NCI-H1694 (cell line): Measurements from ENCODE around the gene TOMM40L.
"Not testable (repeated sequence)": the region's sequence is repeated elsewhere in the genome, so short reads cannot be mapped to it uniquely, and the experiment has no call there.

Experiments
- DNase-seq: peaks from one replicate; lab custom pipeline; 2025; lab: John Stamatoyannopoulos, UW

The TOMM40L gene

DNA sequence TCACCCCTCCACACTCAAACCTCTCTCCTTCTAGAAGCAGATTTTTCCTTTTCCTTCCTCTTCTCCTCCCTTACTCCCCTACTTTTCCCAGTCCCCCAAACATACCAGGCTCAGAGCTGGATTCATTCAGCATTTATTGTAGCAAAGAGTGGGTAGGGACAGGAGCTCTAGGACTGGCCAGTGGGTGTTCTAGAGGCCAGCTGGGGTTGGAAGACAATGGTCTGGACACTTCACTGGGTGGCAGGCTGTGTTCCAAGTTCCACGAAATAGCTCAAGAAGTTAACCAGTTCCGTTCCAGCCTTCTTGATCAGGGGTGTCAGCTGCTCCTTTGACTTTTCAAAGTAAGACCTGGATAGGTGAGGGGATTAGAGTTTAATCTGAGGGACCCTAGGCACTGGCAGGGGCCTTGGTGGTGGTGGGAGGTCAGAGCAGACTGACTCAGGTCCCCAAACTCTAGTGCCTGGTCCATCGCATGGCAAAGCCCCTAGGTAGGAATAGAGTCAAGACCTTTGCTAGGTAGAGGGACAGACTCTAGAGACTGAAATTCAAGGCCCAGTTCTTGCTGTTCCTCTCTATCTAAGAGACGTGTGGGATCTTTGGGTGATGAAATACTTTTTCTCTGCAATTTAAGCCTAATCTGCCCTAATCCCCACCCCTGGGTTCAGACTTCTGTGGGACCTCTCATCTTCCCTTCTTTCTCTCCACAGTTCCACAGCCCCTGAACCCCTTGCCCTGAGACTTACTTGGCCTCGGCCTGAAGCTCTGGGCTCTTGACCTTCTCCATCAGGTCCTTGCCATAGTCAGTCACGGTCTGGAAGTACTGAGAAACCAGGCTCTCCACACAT, 3.5 kb upstream of the TOMM40L start:
- DNase-seq: no peak

DNA sequence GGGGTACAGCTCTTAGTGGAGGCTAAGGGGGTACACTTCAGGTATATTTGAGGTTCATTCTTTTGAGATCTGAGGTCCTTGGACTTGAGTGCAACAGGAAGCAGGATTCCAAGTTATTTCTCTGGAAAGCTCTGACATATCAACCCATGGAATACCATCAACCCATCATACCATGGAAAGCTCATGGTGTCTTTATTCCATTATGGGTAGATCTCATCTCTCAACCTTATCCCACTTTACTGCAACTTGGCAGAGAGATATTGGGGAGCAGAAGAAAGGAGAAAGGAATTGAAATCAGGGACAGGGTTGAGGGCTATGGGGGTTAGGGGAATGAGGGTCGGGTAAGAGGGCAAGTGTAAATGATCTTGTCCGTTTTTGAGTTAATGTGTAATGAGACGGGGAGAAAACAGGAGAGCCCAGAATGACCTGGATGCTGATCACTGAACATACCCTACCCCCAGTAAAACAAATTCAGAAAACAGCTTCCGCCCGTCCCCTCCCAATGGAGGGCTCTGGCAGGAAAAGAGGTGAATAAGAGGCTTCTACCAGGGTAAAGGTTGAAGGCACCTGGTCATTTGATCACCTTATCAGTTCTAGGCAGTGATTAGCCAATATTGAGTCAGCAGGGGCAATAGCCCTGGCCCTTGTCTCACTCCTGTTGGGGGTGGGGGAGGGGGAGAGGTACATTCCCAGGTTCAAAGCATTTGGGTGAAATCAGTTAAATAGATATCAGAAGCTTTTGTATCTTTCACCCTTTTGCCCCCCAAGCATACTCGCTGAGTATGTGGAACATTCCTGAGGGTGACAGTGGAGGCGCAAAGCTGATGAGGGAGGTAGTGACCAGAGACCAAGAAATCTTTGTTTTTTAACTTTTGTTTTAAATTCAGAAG, 1.8 kb upstream of the TOMM40L start:
- no peak for DNase-seq

DNA sequence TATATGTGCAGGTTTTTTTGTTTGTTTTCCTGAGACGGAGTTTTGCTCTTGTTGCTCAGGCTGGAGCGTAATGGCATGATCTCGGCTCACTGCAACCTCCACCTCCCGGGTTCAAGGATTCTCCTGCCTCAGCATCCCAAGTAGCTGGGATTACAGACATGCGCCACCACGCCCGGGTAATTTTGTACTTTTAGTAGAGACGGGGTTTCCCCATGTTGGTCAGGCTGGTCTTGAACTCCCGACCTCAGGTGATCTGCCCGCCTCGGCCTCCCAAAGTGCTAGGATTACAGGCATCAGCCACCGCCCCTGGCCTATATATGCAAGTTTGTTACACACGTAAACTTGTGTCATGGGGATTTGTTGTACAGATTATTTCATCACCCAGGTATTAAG, 1.2 kb upstream of the TOMM40L start:
- DNase-seq: not testable (repeated sequence)

DNA sequence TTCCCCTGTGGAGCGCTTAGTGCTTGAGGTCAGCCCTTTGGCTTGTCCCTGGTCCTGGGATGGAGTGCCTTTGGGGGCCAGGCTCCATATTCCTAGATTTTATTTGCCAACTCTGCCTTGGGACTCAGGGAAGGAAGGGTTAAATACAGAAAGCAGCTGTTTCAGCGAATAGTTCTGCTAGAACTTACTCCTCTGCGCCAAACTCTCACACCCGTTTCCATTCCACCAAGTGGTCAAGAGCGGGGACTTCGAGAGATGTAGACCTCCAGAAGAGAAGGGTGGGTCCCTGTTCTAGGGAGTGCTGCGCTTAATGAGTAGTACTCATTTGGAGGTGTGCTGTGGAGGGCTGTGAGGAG, 704 bp upstream of the TOMM40L start:
- no peak for DNase-seq

DNA sequence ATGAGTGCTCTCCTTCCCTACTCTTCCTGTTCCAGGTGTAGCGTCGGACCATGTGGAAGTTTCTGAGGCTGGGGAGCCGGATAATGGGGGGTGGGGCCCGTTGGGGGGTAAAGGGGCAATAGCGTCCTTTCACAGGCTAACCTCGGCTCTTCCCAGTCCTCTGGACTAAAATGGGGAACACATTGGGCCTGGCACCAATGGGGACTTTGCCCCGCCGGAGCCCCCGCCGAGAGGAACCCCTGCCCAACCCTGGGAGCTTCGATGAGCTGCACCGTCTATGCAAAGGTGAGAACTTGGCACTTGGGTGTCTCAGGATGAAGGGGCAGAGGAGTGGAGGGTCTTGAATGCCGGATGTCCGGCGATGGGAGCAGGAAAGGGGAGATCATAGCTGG, 456 bp downstream of the TOMM40L start:
- no peak for DNase-seq

DNA sequence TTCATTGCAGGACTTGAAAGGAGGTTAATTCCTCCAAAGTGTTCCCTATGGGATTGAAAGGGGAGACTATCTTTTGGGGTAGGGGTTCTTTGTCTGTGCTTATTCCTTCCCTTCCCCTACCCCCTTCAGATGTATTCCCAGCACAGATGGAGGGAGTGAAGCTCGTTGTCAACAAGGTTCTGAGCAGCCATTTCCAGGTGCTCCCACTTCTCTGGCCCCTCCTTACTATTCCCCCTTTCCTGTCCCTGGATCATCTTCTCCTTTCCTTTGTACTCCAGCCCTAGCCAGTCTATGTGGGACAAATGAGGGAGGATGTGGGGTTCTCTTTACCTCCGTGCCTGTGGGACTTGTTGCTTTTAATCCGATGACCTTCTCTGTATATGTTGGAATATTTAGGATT, 899 bp downstream of the TOMM40L start:
- no peak for DNase-seq

DNA sequence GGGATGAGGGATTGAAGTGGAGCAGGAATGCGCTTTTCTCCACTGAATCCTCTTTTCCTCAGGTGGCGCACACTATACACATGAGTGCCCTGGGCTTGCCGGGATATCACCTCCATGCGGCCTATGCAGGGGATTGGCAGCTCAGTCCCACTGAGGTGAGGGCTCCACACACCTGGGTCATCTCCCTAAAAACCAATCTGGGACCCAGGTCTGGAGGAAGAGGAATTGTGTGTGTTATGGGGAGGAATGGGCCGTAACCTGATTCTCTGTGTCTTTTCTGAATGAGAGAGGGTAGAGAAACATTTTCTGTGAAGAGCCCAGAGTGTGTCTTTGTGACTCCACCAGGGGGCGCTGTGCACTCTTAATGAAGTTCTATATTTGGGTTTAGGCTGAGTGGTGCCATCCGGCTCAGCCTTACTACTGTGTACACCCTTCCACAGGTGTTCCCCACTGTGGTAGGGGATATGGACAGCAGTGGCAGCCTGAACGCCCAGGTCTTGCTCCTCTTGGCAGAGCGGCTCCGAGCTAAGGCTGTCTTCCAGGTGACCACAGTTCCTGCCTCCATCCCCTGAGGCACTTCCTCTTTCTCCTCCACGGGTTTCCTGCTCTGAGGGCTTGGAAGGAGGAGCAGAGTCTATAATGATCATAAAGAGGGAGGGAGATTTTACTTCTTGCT, 1.5 kb downstream of the TOMM40L start:
- DNase-seq: peak; percentile 92

DNA sequence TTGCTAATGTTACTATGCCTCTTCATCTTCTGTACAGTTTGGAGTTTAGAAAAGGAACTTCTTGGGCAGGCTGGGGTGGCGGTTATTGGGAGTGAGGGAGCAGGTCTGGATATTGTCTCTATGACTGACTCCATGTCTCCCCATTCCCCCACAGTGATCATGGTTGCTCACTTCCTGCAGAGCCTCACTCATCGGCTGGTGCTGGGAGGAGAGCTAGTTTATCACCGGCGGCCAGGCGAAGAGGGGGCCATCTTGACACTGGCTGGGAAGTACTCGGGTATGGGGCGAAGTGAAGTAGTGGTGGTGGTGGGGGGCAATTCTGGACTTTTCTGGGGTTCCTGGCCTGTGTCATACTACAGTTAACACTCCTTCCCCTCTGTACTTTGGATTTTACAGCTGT, 2.2 kb downstream of the TOMM40L start:
- DNase-seq: no peak

DNA sequence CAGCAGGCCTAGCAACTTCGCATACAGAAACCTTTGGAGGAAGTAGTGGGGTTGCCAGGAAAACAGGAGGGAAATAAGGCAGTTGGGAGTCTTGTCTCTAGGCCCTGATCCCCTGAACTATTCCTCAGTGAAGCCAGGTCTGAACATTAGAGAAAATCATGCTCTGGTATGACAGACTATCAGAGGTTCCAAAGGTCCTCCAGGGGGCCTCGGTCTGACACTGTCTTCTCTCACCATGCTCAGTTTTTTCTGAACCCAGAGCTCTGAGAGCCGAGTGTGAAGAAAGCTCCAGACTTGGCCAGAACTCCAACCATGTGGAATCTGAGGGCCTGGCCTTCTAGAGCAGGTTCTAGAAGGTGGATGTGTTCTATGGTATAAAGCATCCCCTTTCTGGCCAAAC, 4.0 kb downstream of the TOMM40L start:
- DNase-seq: no peak

DNA sequence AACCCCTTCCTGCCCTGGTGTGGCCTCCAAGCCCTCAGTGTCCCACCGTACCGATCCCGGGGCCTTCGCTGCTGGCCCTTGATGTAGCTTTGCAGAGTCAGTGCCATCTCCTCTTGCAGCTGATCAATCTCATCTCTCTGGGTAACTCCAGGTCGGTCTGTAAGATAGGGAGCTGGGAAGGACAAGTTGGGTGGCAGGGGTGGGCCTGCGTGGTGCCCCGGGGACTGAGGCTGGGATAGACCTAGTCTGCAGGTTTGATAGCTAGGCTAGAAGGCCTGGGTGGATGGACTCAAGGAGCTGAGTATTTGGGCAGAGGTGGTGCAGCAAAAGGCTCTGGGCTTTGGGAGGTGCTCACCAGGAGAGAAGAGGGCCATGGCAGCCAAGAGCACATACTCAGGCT, 4.9 kb downstream of the TOMM40L start:
- no peak for DNase-seq

DNA sequence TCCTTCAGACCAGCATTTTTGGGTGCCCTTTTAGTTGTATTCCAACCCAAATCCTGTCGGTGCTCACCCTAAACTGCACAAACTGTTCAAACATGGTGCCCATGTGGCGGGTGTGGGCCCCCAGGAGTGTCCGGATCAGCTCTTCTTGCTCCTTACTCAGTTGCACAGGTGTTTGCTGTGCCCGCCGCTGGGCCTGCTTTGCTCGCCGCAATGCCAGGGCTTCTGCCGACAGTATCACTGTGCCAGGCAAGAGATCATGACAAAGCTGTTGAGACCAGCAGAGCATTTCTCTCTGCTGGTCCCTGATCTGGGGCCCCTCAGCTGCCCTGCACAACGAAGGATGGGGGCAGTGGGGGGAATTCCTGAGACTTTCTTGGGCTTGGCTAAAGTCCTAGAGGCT, 7.2 kb downstream of the TOMM40L start:
- no peak for DNase-seq

DNA sequence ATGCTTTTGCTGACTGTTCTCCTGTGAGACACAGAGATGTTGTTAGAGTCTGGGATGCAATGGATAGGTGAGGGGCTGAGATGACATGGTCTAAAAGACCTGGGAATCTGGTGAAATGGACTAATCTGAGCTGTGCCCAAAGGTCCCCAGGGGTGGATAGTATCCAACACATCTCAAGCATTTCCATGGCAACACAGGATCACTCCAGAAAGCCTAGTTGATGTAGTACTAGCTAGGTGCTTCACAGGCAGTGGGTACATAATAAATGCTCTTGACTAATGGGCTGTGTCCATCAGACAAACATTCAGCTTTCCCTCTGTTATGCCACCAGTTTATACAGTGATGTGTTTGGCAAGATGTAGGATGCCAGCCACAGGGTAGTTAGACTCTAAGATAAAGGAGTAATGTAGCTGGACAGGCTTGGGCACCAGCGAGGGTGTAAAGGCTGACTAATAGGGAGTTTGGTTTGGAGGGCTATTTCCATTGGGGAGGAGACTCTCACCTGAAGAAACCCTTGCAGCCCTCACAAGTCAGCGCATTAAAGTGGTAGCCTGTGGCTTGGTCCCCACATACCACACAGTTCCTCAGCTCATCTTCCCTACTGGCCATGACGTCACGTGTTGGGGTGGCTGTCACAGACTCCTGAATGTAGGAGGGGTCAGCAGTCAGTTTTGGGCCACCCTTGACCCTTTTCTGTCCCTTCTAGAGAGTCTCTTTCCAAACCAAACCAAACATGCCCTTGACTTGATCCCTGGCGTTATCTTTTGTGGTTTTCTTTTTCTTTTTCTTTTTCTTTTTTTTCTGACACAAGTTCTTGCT, 10.3 kb downstream of the TOMM40L start:
- no peak for DNase-seq

DNA sequence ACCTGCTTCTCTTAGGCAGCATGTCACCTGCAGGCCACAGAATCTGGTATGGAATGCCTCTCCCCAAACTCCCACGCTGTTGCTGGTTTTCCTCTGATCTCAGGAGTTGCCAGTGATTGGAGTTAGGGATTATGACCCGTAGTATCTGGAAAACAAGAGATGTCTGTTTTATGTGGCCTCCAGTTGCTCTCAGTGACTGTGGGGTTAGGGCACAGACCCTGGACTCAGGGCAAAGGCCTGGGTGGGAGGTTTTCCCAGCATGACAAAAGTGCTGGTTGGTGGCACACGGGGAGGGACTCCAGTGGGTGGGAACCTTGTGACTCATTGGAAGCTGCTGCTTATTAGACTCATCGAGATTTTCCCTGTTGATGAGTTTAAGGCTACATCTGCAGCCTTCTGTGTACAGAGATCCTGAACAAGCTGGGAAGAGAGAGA, 12.2 kb downstream of the TOMM40L start, which contains the start of gene NR1I3:
Gene NR1I3 (minus strand): TSS at position 165 of the 435 bp plus-strand sequence. CDS start 1,638 bp downstream, outside the sequence.
- DNase-seq: no peak

DNA sequence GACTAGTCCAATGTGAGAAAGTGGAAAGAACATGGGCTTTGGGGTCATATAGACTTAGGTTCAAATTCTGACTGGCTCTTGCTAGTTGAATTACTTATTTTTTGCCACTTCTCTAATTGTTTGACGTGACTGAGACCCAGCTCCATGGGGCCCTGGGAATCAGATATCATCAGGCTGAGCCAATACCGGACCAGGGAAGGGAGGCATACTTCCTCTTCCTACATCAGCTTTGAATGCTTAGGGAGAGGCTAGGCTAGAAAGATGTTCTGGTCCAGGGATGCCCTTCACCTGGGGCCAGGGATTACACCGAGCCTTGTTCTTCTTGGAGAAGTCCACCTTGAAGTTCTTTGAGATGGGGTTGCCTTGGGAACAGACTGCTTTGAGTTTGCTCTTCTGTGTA, 15.8 kb downstream of the TOMM40L start:
- no peak for DNase-seq

DNA sequence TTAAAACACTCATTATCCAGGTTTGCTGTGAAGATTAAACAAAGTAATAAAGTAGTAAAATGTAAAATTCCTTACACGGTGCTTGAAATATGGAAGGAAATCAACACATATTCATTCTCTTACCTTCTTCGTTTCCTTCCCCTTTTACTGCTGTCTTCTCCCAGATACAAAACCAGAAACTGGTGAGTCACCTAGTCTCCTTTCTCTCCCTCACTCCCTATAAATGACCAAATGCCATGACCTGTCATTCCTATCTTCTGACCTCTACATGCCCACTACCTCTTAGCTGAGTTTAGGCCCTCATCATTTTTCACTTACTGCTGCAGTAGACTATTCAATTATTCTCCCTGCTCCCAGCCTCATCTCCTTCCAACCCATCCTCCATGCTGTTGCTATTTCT, 16.5 kb downstream of the TOMM40L start:
- DNase-seq: no peak

DNA sequence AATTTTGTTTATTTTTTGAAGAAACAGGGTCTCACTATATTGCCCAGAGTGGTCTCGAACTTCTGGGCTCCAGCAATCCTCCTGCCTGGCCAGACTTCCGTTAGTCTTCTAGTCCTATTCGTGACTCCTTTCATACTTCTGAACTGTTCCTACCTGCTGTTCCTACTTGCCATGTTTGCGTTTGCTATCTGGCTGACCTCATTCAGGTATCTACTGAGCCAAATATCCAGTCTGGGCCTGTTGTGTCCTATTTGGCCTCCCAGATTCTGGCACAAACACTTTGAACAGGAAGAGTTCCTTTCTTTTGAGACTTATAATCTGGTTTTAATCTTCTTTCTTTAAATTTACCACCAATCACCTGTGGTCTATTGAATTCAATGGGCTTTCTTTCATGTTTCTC, 19.0 kb downstream of the TOMM40L start:
- no peak for DNase-seq

DNA sequence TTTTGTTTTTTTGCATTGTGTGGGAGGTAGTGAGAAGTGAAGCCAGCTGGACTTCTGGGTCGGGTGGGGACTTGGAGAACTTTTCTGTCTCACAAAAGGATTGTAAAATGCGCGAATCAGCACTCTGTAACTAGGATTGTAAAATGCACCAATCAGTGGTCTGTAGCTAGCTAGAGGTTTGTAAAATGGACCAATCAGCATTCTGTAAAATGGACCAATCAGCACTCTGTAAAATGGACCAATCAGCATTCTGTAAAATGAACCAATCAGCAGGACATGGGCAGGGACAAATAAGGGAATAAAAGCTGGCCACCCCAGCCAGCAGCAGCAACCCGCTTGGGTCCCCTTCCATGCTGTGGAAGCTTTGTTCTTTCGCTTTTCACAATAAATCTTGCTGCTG, 24.2 kb downstream of the TOMM40L start:
- DNase-seq: not testable (repeated sequence)

DNA sequence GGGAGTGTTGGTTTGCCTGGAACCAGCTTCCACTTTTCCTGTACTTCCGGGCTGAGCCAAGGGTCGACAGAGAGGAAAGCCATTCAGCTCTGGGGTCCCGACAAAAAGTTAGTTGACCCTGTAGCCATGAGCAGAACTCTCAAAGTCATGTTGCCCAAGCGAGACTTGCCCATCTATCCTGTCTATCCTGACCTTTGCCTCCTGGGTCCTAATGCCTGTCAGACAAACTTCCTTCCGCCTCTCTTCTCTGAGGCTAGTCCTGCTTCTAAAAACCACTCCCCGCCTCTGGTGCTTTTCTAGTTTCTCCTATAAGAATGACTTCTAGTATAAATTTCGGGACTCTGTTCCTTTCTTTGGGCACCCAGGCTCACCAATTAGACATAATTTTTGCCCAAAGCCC, 25.0 kb downstream of the TOMM40L start:
- DNase-seq: no peak

DNA sequence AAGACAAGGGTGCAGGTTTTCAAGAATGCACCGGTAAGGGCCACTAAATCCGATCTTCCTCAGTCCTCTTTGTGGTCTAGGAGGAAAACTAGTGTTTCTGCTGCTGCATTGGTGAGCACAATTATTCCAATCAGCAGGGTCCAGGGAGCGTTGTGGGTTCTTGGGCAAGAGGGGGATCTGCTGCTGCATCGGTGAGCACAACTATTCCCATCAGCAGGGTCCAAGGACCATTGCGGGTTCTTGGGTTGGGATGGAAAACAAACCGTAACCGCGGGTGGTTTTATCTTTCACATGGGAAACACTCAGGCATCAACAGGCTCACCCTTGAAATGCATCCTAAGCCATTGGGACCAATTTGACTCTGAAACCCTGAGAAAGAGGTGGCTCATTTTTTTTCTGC, 25.7 kb downstream of the TOMM40L start:
- DNase-seq: no peak

DNA sequence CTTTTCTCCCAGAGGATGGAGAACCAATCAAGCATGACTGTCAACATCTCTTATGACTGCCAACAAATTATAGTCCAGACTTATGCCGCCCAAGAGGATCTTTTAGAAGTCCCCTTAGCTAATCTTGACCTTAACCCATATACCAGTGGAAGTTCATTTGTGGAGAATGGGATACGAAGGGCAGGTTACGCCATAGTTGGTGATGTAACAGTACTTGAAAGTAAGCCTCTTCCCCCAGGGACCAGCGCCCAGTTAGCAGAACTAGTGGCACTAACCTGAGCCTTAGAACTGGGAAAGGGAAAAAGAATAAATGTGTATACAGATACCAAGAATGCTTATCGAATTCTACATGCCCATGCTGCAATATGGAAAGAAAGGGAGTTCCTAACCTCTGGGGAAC, 29.4 kb downstream of the TOMM40L start:
- DNase-seq: not testable (repeated sequence)

DNA sequence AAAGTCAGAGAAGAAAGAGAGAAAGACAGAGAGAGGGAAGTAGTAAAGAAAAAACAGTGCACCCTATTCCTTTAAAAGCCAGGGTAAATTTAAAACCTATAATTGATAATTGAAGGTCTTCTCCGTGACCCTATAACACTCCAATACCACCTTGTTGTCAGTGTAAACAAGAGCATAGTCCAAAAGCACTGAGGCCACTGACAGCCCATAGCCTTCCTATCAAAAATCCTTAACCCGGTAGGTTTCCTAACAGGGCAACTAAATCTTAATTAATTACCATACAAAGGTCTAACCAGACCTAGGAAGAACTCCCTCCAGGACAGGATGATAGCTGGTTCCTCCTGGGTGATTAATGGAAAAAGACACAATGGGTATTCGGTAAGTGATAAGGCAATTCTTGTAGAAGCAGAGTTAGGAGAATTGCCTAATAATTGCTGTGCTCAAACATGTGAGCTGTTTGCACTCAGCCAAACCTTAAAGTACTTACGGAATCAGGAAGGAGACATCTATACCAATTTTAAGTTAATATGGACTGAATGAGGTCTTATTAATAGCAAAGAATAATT, 30.2 kb downstream of the TOMM40L start:
- DNase-seq: not testable (repeated sequence)
